ENCODE data around the gene CALN1.

- TF ChIP-seq MAFK (IDR thresholded peaks at IDR 0.05; ENCODE audit: low read depth, low read length) (no peak), NRF1 (IDR thresholded peaks at IDR 0.05; ENCODE audit: low read depth, low read length) (no peak), TCF12 (IDR thresholded peaks at IDR 0.05; ENCODE audit: low read depth, low read length) (no peak), POLR2A (IDR thresholded peaks at IDR 0.05; ENCODE audit: control extremely low read depth in 1 of 2, low read depth in 2 of 2, low read length in 2 of 2) (no peak), GABPA (IDR thresholded peaks at IDR 0.05; ENCODE audit: borderline replicate concordance, insufficient read depth, low read length) (no peak), TAF7 (optimal IDR thresholded peaks at IDR 0.05; ENCODE audit: borderline replicate concordance, low read depth, low read length) (no peak), EZH2 (IDR thresholded peaks at IDR 0.05; ENCODE audit: low read depth, low read length, severe bottlenecking) (no peak), SUZ12 (IDR thresholded peaks at IDR 0.05; ENCODE audit: low read length) (no peak), SIN3A (conservative IDR thresholded peaks at IDR 0.05 in 1 of 2, IDR thresholded peaks at IDR 0.05 in 1 of 2; ENCODE audit: low read depth in 1 of 2, low read length in 2 of 2) (no peak), USF2 (IDR thresholded peaks at IDR 0.05; ENCODE audit: low read length) (no peak), ZNF274 (IDR thresholded peaks at IDR 0.05; ENCODE audit: borderline replicate concordance, extremely low read depth, low read length) (no peak), SRF (IDR thresholded peaks at IDR 0.05; ENCODE audit: low read depth, low read length) (no peak)
- TF ChIP-seq, protein P1, sequence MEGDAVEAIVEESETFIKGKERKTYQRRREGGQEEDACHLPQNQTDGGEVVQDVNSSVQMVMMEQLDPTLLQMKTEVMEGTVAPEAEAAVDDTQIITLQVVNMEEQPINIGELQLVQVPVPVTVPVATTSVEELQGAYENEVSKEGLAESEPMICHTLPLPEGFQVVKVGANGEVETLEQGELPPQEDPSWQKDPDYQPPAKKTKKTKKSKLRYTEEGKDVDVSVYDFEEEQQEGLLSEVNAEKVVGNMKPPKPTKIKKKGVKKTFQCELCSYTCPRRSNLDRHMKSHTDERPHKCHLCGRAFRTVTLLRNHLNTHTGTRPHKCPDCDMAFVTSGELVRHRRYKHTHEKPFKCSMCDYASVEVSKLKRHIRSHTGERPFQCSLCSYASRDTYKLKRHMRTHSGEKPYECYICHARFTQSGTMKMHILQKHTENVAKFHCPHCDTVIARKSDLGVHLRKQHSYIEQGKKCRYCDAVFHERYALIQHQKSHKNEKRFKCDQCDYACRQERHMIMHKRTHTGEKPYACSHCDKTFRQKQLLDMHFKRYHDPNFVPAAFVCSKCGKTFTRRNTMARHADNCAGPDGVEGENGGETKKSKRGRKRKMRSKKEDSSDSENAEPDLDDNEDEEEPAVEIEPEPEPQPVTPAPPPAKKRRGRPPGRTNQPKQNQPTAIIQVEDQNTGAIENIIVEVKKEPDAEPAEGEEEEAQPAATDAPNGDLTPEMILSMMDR (IDR thresholded peaks at IDR 0.05; ENCODE audit: control extremely low read depth in 1 of 3, insufficient read depth in 1 of 3, low read depth in 1 of 3, low read length in 3 of 3): no peak
Measured at GRCh38 chr7:72190919-72191318, 221.2 kb downstream of the CALN1 start.

Data from H1 (cell line).